Stimulated activated CD4-positive, alpha-beta T cell treated with anti-CD3 and anti-CD28 coated beads, Interleukin-4, amount 100 ng/mL, for 48 hours (primary cell): ENCODE data around the gene SGO2.

Experiments
- DNase-seq, 2 donors: peaks; one replicate each; pipeline ENCODE4 v3.0.0-alpha.2; 2020; ENCODE audit warnings: low read depth in 2 of 2

The SGO2 gene, protein sequence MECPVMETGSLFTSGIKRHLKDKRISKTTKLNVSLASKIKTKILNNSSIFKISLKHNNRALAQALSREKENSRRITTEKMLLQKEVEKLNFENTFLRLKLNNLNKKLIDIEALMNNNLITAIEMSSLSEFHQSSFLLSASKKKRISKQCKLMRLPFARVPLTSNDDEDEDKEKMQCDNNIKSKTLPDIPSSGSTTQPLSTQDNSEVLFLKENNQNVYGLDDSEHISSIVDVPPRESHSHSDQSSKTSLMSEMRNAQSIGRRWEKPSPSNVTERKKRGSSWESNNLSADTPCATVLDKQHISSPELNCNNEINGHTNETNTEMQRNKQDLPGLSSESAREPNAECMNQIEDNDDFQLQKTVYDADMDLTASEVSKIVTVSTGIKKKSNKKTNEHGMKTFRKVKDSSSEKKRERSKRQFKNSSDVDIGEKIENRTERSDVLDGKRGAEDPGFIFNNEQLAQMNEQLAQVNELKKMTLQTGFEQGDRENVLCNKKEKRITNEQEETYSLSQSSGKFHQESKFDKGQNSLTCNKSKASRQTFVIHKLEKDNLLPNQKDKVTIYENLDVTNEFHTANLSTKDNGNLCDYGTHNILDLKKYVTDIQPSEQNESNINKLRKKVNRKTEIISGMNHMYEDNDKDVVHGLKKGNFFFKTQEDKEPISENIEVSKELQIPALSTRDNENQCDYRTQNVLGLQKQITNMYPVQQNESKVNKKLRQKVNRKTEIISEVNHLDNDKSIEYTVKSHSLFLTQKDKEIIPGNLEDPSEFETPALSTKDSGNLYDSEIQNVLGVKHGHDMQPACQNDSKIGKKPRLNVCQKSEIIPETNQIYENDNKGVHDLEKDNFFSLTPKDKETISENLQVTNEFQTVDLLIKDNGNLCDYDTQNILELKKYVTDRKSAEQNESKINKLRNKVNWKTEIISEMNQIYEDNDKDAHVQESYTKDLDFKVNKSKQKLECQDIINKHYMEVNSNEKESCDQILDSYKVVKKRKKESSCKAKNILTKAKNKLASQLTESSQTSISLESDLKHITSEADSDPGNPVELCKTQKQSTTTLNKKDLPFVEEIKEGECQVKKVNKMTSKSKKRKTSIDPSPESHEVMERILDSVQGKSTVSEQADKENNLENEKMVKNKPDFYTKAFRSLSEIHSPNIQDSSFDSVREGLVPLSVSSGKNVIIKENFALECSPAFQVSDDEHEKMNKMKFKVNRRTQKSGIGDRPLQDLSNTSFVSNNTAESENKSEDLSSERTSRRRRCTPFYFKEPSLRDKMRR

DNA sequence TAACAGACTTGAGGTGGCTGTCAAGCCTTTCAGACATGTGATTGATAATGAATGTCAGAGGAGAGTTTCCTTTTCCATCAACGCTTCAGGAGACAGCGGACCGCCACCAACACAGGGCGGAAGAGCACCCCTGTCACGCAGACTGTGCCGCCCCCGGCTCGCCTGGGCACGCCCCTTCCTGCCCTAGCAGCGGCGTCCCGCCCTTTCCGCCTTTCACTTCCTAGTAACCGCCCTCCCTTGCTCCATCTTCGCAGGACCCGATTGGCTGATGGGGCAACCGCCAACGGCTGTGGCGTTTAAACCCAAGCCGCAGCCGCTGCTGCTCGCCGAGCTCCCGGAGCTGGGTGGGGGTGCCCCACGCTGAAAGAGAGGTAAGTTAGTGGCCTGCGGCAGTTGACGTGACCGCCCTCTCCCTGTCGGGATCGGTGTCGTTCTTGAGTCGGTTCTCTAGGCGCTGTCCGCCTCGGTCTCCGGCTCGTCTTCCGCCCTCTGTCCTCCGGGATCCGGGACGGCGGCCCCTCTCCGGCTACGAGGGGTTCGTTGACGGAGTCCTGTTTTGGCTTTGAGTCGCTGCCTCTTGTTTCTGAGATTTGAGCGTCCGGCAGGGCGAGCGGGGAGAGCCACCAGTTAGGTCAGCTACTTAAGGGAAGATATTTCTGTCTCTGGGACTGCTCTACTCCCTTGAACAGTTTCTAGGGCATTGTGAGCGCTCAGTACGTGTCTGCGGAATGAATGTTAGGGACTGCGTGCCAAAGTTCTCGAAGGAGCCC lies at the start of gene SGO2:
Gene SGO2, plus strand, starts transcription at position 326 of the 770 bp plus-strand sequence. CDS start 6,769 bp downstream, outside the sequence.
- DNase-seq = peak; percentile 91 to 96

DNA sequence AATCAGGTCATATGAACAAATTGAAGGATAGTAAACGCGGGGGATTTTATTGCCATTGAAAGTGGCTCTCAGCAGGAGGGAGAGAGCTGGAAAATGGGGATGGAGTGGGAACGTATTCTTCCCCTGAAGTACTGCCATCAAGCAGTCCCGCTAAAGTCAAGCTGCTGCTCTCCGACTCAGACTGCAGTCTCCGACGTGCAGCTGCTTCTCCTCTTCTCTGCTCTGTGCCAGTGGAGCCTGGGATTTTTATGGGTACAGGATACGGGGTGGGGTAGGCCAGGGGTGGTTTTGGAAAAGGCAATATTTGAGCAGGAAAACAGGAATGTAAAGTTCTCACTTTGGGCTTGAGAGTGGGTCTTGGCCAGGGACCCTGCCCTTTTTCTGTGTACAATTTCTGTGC lies 49.2 kb upstream of the SGO2 start:
- no peak for DNase-seq

DNA sequence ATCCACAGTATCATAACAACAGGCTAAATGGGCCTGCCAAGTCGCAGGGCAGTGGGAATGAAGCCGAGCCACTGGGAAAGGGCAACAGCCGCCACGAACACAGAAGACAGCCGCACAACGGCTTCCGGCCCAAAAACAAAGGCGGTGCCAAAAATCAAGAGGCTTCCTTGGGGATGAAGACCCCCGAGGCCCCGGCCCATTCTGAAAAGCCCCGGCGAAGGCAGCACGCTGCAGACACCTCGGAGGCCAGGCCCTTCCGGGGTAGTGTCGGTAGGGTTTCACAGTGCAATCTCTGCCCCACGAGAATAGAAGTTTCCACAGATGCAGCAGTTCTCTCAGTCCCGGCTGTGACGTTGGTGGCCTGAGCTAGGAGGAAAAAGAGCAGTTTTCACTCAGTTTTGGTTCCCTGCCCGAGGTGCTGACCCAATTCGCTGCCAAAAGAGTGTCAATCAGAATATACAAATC lies 48.3 kb upstream of the SGO2 start:
- DNase-seq = no peak

DNA sequence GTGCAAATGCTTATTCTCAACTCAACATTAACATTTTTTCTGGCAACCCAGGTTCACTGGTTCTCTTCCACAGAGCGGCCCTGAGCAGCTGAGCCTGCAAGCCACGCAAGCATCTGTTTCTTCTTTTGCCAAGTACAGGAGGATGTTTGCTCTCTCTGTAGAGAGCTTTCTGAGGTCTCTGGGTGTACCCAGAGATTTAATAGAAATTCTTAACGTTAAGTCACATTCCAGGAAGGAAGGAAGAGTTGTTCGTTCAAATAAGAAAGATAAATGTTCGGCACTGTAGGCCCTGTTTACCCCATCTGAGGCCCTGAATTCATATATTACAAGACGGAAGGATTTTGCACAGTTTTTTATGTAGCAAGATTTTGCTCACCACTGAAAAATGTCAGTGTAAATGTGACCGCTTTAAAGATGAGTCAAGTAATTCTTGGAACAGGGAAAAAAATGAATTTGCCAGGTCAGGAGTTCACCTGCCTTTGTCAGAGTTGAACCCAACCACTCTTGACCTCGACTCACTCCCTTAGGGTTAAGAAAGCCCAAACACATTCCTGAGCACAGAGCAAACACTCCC lies 46.2 kb upstream of the SGO2 start:
- no peak for DNase-seq

DNA sequence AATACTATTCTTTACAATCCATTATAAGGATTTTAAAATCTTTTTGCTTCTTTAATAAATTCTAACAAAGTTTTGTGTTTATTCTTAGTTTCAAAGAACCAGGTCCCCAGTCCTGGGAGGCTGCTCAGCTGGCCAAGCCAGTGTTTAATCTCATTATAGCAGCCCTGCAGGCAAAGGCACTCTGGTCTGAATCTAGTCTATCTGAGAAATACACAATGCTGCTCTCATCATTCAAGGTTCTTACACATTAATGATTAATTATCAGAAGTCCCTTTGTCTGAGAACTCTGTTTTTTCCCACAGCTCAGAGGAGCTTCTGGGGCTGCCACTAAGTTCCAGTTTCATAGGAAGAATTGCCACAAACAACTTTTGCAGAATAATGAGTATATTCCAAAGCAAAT lies 43.8 kb upstream of the SGO2 start:
- no peak for DNase-seq

DNA sequence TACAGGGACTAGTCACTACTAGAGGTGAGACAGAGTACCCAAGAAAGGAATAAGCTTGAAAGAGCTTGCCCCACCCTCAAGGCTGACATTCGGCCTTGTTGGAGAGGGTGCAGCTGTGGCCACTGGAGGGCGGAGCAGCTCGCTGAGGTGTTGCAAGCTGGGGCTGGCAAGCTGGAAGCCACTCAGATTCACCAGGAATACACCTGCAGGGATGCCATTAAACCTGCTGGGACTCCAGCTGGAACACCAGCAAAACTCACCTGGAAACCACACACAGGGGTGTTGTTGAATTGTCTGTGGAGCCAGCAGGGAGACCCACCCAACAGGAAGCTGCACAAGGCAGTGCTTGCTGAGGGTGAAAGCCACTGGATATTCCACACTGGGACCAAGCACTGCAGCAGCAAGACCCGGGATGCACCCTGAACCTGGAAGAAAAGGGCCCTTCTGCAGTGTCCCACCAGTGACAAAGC lies 42.2 kb upstream of the SGO2 start:
- DNase-seq = peak; percentile 15 to 24

DNA sequence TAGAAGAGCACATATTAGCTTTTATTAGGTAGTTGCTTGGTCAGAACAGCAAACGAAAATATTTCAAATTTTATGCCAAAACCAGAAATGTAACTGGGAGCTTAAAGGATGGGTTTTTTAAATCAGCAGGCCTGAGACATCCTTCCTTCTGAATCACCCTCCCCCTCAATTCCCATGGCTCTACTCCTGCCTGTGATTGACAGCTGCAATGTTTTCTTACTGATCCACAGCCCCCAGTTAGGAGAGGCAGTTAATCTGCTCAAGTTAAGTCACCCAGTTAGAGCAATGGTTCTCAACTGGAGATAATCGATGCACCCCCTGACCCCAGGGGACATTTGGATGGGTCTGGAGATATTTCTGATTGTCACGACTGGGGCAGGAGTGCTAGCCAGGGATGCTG lies 41.1 kb upstream of the SGO2 start:
- no peak for DNase-seq

DNA sequence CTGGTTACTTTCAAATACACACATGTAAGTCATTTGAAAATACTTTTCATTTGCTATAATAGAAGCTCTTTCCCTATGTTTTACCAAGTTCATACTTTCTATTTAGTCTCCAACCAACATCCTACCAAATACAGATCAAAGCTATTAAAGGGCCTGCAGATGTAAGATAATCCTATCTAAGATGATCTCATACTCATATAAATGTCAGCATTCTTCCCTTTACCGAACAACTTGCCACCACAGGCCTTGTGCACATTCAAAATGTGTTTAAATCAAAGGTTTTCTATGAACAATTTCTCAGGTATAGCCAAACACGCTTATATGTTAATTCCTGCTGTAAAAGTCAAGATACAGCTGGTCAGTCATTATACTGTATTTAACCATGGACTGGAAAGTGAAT lies 39.5 kb upstream of the SGO2 start:
- DNase-seq = no peak

DNA sequence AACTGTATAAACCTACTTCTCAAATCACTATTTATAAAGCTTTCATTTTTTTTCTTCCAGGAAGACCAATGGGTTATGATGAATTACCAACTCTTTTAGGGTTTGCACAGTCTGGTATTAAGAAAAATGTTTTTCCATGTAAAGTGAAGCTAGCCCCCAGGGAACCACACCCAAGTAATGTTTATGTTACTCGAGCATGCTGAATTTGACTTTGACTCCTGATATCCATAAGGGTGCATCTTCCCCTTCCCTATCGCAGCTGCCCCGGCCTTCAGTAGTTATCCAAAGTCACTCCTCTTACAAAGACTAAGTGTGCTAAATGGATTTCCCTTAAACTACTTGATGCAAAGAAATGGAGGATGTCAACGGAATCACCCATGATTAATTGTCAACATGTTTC lies 37.8 kb upstream of the SGO2 start:
- DNase-seq = no peak

DNA sequence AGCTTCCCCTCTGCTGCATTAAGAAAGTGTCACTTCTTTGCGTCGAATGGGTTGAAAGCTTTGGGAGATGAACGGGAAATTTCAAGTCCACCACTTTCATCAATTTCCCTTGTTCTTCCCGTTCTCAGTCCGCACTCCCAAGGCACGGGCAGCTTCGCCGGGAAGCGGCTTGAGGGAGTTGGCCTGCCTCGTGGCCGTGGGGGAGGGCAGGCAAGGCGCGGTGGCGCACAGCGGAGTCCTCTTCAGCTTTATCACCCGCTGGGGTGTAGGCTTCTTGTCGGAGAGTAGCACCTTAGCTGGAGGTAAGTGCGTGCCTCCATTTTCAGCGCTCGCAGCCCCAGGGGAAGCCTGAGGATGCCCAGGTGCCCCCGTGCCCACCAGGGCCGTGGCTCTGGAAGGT lies 36.0 kb upstream of the SGO2 start:
- DNase-seq = no peak

DNA sequence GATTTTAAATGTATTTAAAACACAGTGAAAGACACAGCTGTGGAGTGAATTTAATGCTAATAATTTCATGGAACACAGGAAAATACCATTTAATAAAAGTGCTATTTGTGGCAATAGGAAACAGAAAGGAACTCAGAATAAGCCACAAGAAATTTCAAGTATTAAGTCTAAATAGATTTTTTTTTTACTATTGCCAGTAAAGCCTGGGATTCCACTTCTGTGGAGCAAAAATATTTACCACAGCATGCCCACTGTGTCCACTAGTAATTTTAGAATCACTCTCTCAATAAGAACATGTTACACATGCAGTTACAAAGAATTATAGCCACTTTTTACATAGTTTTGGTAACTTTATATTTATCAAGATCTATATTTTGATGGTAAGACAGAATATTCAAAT lies 33.4 kb upstream of the SGO2 start:
- no peak for DNase-seq

DNA sequence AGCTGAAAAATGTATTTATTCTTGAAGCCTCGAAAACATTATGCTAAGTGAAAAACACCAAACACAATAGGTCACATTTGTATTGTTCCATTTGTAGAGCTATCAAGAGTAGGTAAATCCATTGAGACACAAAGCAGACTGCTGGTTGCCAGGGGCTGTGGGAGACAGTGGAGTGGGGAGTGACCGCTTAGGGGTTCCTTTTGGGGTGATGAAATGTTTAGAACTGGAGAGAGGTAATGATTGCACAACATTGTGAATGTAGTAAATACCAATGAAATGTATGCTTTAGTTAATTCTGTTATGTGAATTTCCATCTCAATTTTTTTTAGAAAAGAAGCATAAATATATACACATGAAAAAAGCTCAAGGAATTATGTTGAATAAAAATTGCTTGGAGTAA lies 32.0 kb upstream of the SGO2 start:
- DNase-seq = no peak

DNA sequence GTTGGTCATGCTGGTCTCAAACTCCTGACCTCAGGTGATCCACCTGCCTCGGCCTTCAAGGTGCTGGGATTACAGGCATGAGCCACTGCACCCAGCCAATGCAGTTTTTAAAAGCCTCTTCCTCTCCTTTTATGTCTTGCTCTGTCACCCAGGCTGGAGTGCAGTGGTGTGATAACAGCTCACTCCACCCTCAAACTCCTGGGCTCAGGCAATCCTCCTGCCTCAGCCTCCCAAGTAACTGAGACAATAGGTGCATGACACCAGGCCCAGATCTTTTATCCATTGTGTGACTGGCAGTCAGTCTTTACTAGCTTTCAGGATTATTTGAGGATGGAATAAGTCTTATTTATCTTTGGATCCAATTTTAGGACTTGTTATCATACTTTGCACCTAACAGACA lies 29.3 kb upstream of the SGO2 start:
- DNase-seq = no peak

DNA sequence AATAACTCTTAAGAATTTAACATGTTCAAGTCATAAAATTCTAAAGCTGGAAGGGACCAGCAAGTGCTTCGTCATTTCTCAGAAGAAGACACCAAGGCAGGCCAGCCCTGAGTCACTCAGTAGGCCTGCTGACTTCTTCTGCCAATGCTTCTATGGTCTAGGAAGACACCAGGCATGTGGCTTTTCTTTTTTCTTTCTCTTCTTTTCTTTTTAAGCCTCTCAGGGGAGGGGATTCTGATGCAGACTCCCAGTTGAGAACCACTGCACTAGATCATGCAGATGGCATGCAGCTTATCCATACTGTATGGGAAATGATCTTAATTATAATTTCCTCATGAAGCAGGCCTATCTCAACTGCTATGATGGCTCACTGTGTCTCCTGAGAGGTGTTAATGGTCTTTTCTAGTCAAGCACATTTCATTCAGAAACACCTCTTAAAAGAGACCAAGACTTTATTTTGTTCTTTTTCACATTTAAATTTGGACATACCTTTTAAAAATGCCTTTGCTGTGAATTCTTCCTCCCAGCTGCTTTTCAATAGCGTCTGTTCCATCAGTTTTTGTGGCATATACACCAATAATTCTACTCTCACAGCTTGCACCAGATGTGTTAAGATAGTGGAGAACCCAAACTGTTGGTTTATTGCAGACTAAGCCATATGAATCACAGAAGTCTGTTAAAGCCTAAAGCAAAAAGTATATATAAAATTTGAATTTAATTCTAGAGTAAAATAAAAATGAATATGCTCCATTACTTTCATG lies 27.4 kb upstream of the SGO2 start:
- DNase-seq = no peak

DNA sequence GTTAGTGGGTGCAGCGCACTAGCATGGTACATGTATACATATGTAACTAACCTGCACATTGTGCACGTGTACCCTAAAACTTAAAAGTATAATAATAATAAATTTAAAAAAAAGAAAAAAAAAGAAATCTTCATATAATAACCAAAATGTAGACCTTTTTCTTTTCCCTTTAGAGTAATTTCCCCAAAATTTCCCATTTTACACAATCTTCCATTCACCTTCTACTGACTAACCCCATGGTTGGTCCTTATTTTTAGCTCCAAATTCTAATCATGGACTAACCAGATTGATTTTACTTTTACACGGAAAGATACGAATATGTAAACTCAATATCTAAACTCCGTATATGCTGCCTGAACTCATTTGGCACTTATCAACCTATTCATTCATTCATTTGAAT lies 23.8 kb upstream of the SGO2 start:
- no peak for DNase-seq

DNA sequence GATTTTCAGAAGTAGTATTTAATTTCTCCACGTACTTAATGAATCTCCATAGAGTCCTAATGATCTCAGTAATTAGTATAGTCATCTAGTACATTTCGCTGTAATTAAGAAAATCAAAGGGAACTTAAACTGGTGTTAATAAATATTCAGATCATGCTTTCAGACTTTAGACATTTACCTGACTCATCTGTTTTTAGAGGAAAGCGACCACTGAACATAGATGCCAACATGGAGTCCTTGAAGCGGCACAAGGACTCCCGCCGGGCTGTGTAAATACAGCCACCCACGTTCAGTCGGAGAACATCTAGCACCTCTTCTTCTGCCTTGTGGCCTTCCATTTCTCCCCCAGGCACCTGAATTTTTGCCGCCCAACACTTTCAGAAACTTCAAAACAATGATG lies 19.3 kb upstream of the SGO2 start:
- DNase-seq = no peak

DNA sequence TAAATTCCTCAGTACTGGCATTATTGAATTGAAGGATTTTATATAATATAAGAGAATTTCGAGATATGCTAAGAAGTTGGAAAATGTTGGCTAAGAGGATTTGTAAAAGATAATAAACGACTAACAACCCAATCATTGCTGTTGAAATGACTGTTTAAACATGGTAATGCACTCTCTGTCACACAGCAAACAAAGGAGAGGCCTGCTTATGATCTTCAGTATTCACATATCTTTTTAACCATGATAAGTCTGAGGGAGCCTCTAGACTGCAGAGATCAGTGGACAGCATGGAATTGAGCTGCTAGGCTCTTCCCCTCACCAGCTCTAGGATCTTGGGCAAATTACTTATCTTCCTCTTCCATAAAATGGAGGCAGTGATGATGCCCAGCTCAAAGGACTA lies 18.8 kb upstream of the SGO2 start:
- no peak for DNase-seq

DNA sequence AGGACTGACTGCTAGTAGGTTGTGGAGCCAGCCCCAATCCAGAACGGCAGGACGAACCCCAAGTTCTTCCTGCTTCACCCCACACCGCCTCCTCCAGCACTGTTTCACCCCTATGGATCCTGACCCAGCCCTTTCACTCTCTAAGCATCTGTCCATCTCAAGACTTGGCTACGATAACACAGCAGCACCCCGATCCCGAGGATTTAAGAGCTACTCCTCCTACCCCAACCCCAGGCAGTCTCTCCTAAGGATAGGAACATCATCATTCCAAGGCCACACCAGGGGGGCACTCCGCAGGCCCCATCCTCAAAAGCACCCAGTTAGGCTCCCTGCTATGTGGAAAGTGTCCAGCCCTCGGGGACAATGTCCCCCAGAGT lies 16.8 kb upstream of the SGO2 start:
- DNase-seq = peak in 1 of 2 donors; percentile 4

DNA sequence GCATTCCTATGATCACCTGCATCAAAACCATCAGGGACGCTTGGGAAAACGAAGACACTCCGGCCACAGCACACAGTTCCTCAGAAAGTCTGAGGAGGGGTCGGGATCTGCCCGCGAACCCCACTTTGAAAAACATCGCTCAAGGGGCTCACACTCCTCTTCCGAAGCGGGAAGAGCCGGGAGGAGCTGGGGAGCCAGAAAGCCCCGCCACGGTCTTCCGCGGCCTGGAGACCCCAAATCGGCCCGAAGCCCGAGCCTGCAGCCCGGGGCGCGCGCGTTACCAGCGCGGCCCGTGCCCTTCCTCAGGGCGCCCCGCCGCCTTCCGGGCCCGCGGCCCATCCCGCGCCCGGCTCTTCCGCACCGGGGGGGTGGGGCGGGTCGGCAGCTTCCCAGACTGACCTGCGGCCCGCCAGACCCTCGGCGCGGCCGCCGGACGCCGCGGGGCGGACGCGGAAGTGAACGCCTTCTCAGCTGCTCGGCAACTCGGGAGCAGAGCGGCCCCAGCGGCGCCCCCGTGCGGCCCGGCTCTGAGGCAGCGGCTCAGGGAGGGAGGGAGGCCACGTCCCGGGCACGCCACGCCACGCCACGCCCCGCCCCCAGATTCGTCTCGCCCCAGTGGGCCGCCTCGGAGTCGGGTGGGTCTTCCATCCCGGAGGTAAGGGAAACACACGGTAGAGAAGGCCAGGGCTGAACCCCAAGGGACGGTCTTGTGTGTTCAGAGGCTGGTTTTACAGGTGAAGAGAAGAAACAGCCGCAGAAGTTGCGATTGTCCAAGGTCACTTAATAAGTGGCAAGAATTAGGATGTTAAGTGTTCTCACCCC lies 16.2 kb upstream of the SGO2 start, which contains the start of gene KCTD18:
Gene KCTD18, minus strand, starts transcription at position 457 of the 822 bp plus-strand sequence. CDS start 3,052 bp downstream, outside the sequence.
- DNase-seq = peak; percentile 86 to 87
